ENCODE data around the gene PNMA8A.

Gene PNMA8A

GRCh38 chr19:46431824-46432223, 39.5 kb downstream of the PNMA8A start:
- no peak for ATAC-seq
- Mint-ChIP-seq H3K9me3 (peaks cover 6% of the 10 kb centered on the region), H3K27ac (no peak overlapping the region)

GRCh38 chr19:46429999-46430398, 41.4 kb downstream of the PNMA8A start:
- H3K4me3 Mint-ChIP-seq, result no peak overlapping the region
- peaks cover 6% of the 10 kb centered on the region for H3K9me3 Mint-ChIP-seq
- no peak overlapping the region for H3K27ac Mint-ChIP-seq
- no peaks in the 10 kb centered on the region for H3K36me3 Mint-ChIP-seq
- peaks cover 28% of the 10 kb centered on the region for H3K4me1 Mint-ChIP-seq
- peaks cover 99% of the 10 kb centered on the region for H3K27me3 Mint-ChIP-seq
- no peak for ATAC-seq

More at GRCh38 chr19:46431824-46432223, 39.5 kb downstream of the PNMA8A start:
- no peak overlapping the region for H3K4me3 Mint-ChIP-seq
- no peaks in the 10 kb centered on the region for H3K36me3 Mint-ChIP-seq
- H3K4me1 Mint-ChIP-seq, result peaks cover 18% of the 10 kb centered on the region
- peaks cover 88% of the 10 kb centered on the region for H3K27me3 Mint-ChIP-seq

- Mint-ChIP-seq H3K9me3 (peaks cover 6% of the 10 kb centered on the region), H3K4me3 (peak within 1 kb of the TSS; percentile 63), H3K36me3 (no peaks in the 10 kb centered on the region), H3K27ac (no peak within 1 kb of the TSS), H3K27me3 (peaks cover 89% of the 10 kb centered on the region), H3K4me1 (peaks cover 28% of the 10 kb centered on the region)
- peak; percentile 56 for ATAC-seq
These were observed 42.9 kb downstream of the PNMA8A start, which contains the start of gene PNMA8C for GRCh38 chr19:46428239-46429135. PNMA8C (minus strand) TSS chr19:46428936; CDS start chr19:46428359, 577 bp downstream.

GRCh38 chr19:46427518-46428045, 43.8 kb downstream of the PNMA8A start:
- H3K4me3 Mint-ChIP-seq, result no peak overlapping the region
- ATAC-seq, result no peak
- no peaks in the 10 kb centered on the region for H3K36me3 Mint-ChIP-seq
- H3K27ac Mint-ChIP-seq, result no peak overlapping the region
- peaks cover 81% of the 10 kb centered on the region for H3K27me3 Mint-ChIP-seq
- peaks cover 28% of the 10 kb centered on the region for H3K4me1 Mint-ChIP-seq
- H3K9me3 Mint-ChIP-seq, result peaks cover 6% of the 10 kb centered on the region

- H3K9me3 Mint-ChIP-seq, result peaks cover 6% of the 10 kb centered on the region
- peak overlapping the region; percentile 75 for H3K4me3 Mint-ChIP-seq
- H3K36me3 Mint-ChIP-seq, result no peaks in the 10 kb centered on the region
- peak; percentile 43 for ATAC-seq
- H3K4me1 Mint-ChIP-seq, result peaks cover 28% of the 10 kb centered on the region
- H3K27me3 Mint-ChIP-seq, result peaks cover 81% of the 10 kb centered on the region
- no peak overlapping the region for H3K27ac Mint-ChIP-seq
These were observed 44.7 kb downstream of the PNMA8A start for GRCh38 chr19:46426506-46427162.

GRCh38 chr19:46426035-46426505, 45.3 kb downstream of the PNMA8A start:
- peak; percentile 20 for ATAC-seq
- H3K4me3 Mint-ChIP-seq, result peak overlapping the region; percentile 75
- no peak overlapping the region for H3K27ac Mint-ChIP-seq
- H3K36me3 Mint-ChIP-seq, result no peaks in the 10 kb centered on the region
- peaks cover 6% of the 10 kb centered on the region for H3K9me3 Mint-ChIP-seq
- H3K27me3 Mint-ChIP-seq, result peaks cover 82% of the 10 kb centered on the region
- H3K4me1 Mint-ChIP-seq, result peaks cover 28% of the 10 kb centered on the region

GRCh38 chr19:46423188-46423587, 48.2 kb downstream of the PNMA8A start:
- Mint-ChIP-seq H3K4me1 (peaks cover 17% of the 10 kb centered on the region), H3K4me3 (no peak overlapping the region), H3K9me3 (no peaks in the 10 kb centered on the region), H3K36me3 (no peaks in the 10 kb centered on the region), H3K27me3 (peaks cover 80% of the 10 kb centered on the region), H3K27ac (no peak overlapping the region)
- ATAC-seq, result no peak

GRCh38 chr19:46422344-46422743, 49.0 kb downstream of the PNMA8A start:
- ATAC-seq, result no peak
- Mint-ChIP-seq H3K4me3 (no peak overlapping the region), H3K27ac (no peak overlapping the region), H3K27me3 (peaks cover 74% of the 10 kb centered on the region), H3K36me3 (no peaks in the 10 kb centered on the region), H3K9me3 (no peaks in the 10 kb centered on the region), H3K4me1 (peaks cover 14% of the 10 kb centered on the region)

GRCh38 chr19:46420056-46420455, 51.3 kb downstream of the PNMA8A start:
- Mint-ChIP-seq H3K4me3 (no peak overlapping the region), H3K27ac (no peak overlapping the region), H3K36me3 (no peaks in the 10 kb centered on the region), H3K4me1 (peaks cover 6% of the 10 kb centered on the region), H3K9me3 (no peaks in the 10 kb centered on the region), H3K27me3 (peaks cover 74% of the 10 kb centered on the region)
- ATAC-seq, result no peak

Data from stimulated activated memory B cell treated with anti-CD40 and anti-IgM and Interleukin-4, amounts not matched to agents 10 μg/mL and 1 μg/mL and 100 μg/mL, for 72 hours (primary cell).